HG02763 (cell line): ENCODE results near the gene NEMP2.
"Not testable (repeated sequence)": the region's sequence is repeated elsewhere in the genome, so short reads cannot be mapped to it uniquely, and the experiment has no call there.

Experiments
- ATAC-seq: cut with Tn5 transposase; IDR thresholded peaks from one replicate; pipeline ENCODE4 v1.9.1; 2021; ENCODE audit warnings: mild to moderate bottlenecking, moderate library complexity; ENCODE audit not compliant: unreplicated experiment

The NEMP2 gene

DNA sequence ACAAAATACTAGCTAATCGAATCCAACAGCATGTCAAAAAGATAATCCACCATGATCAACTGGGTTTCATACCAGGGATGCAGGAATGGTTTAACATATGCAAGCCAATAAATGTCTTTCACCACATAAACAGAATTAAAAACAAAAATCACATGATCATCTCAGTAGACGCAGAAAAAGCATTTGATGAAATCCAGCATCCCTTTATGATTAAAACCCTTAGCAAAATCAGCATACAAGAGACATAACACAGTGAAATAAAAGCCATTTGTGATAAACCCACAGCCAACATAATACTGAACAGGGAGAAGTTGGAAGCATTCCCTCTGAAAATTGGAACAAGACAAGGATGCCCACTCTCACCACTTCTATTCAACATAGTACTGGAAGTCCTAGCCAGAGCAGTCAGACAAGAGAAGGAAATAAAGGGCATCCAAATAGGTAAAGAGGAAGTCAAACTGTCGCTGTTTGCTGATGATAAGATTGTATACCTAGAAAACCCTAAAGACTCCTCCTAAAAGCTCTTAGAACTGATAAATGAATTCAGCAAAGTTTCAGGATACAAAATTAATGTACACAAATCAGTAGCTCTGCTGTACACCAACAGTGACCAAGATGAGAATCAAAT lies 39.8 kb downstream of the NEMP2 start:
- ATAC-seq, result not testable (repeated sequence)

DNA sequence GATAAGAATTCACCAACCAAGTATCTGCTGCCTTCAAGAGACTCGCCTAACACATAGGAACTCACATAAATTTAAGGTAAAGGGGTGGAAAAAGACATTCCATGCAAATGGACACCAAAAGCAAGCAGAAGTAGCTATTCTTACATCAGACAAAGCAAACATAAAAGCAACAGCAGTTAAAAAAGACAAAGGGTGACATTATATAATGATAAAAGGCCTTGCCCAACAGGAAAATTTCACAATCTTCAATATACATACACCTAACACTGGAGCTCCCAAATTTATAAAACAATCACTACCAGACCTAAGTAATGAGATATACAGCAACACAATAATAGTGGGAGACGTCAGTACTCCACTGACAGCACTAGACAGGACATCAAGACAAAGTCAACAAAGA lies 41.4 kb downstream of the NEMP2 start:
- ATAC-seq, result no peak

DNA sequence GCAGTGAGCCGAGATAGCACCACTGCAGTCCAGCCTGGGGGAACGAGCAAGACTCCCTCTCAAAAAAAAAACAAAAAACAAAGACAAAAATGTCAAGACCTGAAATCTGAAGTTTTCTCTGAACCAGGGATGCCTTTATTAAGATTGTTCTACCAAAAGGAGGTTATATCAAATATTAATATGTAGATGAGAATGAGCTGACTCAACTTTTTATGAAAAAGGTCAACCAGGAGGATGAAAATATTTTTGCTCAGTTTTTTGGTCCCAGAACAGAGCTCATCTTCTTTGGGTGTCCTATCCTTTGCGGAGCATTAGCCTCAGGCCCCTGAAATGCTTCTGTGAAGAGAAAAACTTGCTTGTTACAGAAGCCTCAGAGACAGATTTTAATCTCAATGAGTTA lies 44.0 kb downstream of the NEMP2 start:
- no peak for ATAC-seq

DNA sequence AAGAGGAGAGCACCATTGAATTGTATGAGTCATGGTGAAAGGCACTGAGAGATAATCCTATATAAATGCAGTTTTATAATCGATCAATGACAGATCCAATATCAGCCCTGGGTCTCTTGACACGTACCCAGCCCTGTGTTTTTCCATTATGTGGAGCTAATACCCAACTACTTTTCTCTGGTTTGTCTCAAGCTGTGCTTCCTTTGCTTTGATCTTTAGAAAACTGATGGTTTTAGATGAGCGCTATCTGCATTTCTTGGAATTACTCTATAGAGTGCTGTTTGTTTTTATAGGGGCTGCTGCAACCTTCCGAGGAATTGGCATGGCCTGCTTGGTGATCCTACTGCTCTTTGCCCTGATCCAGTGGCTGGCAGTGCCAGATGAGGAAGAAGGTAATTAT lies 45.0 kb downstream of the NEMP2 start:
- no peak for ATAC-seq

DNA sequence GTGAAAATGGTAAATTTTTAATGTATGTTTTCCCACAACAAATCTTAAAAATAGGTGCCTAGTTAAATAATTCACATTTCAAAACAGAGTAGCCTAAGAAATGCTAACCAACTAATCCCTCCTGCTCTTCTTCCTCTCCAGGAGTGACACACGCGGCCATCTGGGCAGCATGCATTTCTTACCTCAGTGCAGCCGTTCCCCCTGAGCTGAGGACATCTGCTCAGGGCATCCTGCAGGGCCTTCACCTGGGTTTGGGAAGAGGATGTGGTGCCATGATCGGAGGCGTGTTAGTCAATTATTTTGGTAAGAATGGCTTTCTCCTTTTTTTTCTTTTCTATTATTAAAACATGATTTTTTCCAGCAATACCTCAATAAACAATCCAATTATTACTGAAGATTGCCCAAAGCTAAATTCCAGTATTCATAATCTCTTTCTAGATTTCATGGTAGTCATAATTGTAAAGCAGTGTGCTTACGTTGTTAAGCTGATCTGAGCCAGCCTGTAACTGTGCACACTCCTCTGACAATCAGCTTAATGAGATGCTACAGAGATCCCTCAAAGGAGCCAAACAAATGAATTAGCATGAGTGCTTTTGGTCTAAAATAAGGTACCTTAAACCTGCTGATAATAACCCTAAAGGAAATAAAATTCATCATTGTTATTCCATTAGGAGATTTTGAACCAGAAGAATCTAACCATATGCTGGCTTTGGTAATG lies 45.8 kb downstream of the NEMP2 start:
- ATAC-seq, result no peak

DNA sequence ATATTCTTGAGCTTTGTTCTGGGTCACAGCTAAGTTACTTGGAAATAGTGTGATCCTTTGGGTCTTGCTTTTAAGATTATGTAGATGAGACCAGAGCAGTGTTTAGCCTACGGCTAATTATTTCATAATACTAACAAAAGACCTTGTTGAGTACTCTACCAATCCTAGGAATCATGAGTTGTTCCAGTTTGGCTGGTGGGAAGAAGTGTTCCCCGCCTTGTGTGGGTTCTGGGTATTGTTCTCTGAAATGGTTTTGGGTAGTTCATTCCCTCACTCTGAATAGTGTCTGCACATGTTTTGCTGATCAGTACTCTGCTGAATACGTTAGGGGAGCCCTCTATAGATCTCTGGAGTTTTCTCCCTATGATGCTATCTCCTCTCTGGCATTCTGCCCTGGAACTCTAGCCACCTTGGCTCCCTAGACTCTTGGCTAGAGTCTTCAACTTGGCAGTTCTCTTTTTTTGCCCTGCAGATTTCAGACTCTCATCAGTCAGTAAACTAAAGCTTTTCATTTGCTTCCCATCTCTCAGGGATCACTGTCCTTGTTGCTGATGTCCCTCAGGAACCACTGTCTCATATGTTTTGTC lies 48.4 kb downstream of the NEMP2 start:
- ATAC-seq, result no peak

DNA sequence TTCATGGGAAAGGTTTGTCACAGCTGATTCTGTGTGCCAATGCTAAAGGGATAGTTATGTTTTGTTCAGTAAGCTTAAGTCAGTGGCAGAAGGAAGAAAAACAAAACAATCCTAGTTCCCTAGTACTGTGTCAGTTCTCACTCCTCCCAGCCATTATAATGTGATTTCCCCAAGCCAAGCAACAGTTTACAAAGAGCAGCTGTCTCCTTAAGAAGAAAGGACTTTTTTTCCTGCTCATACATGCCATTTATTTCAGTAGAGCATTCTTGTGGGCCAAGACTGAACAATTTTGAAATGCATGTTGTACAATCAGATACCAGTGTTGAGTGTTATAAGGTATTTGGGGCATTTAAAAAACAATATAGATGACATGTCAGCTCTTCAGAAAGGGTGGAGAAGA lies 52.1 kb downstream of the NEMP2 start:
- no peak for ATAC-seq

DNA sequence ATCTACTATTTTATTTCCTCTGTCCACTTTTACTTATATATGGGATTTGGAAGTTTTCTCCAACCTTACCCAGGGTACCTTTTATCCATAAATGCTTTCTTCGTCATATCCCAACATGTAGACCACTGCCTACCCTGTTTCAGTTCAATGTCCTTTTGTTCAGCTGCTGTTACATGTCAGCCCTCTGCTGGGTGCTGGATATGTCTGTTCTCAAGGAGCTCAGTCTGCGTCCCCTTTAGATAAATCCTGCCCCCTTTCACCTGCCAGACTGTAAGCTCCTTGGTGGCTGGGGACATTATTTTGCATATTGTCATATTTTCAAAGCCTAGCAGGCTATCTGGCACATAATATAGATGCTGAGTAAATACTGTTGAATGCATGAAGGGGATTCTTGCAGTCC lies 53.2 kb downstream of the NEMP2 start:
- no peak for ATAC-seq

DNA sequence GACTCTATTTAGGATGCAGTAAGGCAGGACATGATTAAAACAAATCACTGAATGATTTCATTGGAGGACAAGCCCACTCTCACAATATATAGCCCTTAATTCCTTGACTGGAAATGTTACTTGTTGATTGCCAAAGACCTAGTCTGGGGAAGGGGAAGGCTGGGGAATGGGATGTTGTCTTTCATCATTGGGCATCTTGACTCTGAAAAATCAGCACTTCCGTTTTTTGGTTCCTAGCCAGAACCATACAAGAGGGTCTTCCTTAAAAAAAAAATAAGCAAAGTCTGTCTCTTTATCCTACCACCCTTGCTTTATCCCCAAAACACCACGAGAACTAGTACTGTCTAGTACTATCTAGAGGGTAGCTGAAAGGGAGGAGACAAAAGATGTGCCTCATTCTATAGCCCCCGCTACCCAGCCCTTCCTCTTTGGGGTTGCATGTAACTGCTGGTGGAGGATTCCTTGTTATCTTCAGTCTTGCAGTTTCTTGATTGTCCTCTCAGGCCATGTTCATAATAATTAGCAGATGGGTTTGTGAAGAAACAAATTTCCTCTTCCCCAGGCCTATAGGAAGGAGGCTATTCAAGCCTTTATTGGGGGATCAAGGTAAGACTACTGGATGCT lies 55.8 kb downstream of the NEMP2 start:
- ATAC-seq, result no peak

DNA sequence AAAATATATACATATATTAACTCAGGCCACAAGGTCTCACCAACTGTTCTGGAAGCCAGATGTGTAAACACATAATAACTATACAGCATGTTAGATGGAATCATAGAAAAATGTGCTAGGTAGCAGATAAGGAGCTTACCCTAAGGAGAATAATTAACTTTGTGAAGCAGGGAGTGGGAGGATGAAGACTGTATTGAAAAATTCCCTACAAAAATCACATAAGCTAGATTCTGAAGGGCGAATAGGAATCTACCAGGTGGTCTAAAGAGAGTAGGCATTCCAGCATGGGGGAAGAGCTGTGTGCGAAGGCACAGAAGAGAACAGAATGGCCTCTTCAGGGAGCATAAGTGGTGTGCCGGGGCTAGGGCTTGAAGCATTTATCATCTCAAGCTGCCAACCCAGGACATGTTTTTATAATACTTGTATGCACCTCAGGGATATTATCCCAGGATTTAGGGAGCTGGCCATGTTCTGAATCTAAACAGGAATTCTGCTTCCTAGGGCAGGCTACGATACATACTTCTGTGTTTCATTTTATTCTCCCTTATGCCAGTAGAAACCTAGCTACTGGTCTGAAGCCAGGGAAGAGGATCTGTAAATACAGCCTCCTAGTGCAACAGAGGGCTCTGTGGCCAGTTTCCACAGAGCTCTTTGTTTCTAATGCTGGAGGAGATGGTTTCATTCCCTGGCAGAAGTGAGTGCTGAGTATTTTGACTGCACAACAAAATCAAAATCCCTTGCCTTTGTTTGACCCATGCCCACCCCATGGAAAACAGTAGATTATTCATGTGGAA lies 56.7 kb downstream of the NEMP2 start:
- ATAC-seq, result no peak

DNA sequence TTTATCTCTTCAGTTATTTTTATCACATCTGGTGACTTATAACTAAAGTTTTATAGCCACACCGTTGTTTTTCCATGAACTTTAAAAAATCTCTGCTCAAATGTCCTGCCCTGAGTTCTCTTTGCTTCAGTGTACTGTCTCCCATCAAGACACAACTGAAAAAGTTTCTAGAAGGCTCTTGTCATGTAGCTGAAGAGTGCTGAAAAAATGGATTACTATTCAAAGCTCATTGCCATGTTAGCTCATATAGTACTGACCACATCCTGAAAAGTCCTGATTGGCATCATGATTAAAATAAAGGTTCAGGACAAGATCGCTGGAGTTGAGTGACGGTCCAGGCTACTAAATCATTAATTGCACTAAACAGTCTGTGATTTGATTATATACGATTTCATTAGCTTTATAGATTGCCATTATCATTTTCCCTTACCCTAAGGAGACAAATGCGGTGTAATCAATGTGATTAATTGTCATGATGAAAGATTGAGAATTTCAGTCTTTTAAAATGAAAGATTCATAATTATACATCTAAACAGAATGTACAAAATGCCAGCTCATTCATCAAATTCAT lies 64.2 kb downstream of the NEMP2 start:
- ATAC-seq, result no peak

DNA sequence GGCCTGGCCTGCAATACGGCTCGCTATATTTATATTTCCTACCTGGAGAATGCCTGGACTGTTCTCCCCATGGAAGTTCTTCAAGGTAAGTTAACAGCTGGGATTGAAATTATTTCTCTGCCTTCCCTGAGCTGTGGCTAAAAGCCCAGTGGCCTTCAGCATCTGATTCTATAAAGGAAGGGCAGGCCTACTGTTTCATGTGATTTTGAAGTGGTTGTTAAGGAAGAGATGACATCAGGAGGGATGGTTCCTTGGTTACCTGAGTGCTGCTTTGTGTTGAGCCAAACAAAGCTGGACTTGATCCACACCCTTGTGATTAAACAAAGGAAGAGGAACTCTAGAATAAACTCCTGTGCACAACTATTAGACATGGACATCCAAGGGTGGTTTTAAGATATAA lies 64.8 kb downstream of the NEMP2 start:
- ATAC-seq, result no peak

DNA sequence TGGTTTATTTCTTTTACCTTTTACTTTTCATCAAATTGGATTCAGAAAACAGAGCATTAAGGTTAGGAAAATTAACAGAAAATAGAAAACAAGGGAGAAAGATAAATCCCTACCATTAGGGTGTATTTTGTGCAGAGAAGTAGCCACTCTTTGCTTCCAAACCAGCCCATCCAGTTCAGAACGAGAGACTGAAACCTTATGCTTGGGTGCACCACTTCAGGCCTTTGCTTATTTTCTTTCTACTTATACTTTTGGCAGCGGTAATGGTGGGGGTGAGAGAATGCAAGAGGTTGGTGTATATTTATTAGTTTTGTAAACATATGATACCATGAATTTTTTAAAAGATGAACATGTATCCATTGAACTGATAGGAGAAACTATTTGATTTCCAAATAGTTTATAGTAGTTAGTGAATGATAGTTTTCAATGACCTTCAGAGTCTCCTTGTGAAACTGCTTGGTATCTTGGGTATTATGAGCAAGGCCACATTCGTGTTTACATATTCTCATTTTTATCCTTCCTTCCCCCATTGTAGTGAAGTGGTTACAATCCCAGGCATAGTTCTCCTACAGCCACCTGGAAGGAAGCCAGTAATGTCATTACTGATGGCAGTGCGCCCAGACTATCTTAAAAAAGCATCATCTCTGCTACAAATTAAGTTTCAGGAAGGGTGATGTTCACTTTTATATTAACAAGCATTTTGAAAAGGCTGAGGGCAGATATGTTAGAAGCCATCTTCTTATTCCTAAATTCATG lies 65.5 kb downstream of the NEMP2 start:
- peak; percentile 48 for ATAC-seq

DNA sequence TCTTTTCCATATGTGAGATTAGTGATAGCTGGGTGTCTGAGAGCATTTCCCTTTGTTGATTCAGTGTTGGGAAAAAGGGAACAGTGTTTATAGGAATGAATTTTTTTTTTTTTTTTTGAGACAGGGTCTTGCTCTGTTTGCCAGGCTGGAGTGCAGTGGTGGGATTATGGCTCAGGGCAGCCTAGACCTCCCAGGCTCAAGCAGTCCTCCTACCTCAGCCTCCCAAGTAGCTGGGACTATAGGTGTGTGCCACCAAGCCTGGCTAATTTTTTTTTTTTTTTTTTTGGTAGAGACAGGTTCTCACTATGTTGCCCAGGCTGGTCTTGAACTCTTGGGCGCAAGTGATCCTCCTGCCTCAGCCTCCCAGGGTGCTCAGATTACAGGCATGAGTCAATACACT lies 66.2 kb downstream of the NEMP2 start:
- ATAC-seq, result not testable (repeated sequence)

DNA sequence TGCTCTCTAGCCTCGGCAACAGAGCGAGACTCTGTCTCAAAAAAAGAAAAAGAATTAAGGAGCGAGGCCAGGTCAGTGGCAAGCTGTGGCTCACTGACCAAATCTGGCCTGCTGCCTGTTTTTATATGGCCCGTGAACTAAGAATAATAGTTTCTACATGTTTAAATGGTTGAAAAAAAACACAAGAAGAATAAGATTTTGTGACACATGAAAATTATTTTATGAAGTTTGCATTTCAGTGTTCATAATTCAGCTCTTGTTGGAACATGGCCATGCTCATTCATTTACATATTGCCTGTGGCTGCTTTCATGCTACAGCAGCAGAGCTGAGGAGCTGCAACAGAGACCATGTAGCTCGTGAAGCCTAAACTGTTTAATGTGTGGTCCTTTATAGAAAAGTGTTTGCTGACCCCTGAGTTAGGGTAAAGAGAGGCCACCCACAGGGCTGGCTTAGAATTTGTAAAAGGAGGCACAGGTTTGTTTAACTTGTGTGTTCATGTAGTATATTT lies 66.9 kb downstream of the NEMP2 start:
- ATAC-seq, result peak; percentile 34

DNA sequence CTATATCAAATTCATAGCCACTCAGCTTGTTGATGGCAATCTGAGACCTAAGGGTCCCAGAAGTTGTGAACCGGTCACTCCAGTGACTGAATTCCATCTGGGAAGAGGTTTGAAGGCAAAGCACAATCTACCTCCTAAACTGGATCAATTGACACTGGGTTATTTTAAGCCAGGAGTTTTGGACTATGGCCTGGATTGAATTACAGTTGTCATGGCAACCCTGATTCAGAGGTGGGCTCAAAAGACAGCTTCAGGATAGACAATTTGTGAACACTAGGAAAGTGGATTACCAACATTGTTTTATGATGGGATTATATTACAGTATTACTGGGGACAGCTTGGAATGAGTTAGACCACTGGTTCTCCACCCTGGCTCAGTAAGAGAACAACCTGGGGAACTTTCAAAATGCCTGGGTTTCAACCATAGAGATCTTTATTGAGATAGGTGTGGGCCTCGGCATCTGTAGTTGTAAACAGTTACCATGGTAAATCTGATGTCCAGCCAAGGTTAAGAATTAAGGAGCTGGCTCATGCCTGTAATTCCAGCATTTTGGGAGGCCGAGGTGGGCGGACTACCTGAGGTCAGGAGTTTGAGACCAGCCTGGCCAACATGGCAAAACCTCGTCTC lies 67.6 kb downstream of the NEMP2 start:
- no peak for ATAC-seq

DNA sequence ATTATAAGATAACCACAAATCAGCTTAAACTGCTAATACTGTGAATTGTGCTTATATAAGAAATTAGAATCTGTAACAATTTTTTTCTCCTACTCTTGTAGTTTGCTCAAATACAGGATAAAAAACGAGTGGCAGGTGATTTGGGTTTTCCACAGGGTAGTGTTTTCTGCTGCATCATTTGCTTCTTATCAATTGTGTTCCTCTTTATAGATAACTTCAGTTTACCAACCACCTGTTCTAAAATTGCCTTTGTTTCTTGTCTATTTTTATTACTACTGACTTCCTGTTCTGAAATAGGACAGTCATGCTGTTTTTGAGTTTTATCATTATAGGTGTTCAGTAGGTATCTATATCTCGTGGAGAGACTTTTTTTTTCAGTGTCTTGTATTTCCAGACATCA lies 69.5 kb downstream of the NEMP2 start:
- ATAC-seq, result peak; percentile 50

DNA sequence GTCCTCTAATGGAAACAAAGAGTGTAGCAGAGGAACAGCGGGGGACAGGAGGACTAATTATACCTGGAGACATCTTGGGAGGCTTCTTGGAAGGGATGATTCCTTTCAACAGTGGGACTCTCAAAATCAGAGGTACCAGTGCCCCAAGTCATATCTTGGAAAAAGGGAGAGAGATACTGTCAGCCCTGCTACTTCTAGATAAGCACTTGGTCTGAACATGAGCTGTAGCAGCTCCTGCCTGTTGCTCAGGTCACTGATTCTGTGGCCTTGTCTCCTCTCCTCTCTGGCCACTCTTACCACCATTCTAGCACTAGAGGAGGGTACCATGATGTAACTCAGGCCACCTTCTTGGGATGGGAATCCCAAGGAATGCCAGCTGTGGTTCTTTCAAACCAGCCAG lies 71.9 kb downstream of the NEMP2 start:
- no peak for ATAC-seq

DNA sequence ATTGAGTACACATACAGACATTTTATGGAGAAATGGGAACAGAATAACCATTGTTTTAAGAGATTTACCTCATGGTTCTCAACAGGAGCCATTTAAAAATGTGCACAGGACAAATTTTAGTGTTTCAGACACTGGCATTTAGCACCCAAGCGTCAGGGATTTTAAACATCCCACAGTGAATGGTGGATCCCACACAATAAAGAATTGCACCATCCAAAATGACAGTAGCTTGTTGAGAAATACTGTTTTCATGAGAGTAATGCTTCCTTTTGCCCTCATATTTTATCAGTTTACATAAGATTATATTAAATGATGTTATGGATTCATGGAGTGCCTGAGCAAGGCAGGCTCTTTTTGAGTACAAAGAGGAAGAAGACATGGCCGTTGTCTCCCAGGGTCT lies 72.3 kb downstream of the NEMP2 start:
- no peak for ATAC-seq

DNA sequence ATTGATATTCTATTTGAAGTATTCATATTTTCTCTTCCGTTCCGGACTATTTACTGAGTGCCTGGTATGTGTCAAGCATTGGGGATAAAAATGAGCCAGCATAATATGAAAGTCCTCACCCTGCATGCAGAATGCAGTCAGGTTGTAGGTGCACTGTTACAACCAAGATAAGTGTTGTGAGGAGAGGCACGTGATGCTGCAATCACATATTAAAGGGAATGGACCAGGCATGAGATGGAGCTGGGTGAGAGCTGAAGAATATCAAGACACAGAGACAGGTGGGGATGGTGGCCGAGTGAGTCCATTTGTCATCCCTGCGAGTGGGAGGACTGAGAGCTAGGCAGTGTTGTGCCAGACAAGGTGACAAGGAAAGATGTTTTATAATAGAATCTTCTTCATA lies 74.0 kb downstream of the NEMP2 start:
- ATAC-seq, result no peak
